Measurements from ENCODE around the gene YWHAE. TPM values are rescaled to one million over a fixed set of nuclear protein-coding genes. Genes with fewer than 3 reads are reported as not detected.
"Not testable (repeated sequence)": the region's sequence is repeated elsewhere in the genome, so short reads cannot be mapped to it uniquely, and the experiment has no call there.

Gene YWHAE
- total RNA-seq, 4 donors from 2014 or later, result 390 to 894 (median 580) TPM

GRCh38 chr17:1391577-1391976 is 8.4 kb downstream of the YWHAE start:
- H3K9me3 ChIP-seq, result no peaks in the 10 kb centered on the region
- H3K36me3 ChIP-seq, result no peaks in the 10 kb centered on the region
- peak overlapping the region; percentile 61 to 99 for H3K27ac ChIP-seq
- H3K4me3 ChIP-seq, result no peak overlapping the region
- H3K27me3 ChIP-seq, result no peaks in the 10 kb centered on the region
- H3K4me1 ChIP-seq, result peaks cover 12 to 25% of the 10 kb centered on the region in 2 donors
- intact Hi-C loops (cut with DNase I; ENCODE audit: low total_unique reads), result no loop called here
- no peak for DNase-seq
- TF ChIP-seq POLR2A (IDR thresholded peaks at IDR 0.05), result no peak
- no peak for TF ChIP-seq CTCF (IDR thresholded peaks at IDR 0.05)

GRCh38 chr17:1390432-1391367 is 9.3 kb downstream of the YWHAE start:
- Histone ChIP-seq H3K36me3 (no peaks in the 10 kb centered on the region), H3K9me3 (no peaks in the 10 kb centered on the region), H3K27me3 (no peaks in the 10 kb centered on the region), H3K4me1 (peaks cover 18 to 25% of the 10 kb centered on the region in 2 donors), H3K27ac (peak overlapping the region; percentile 61 to 99), H3K4me3 (no peak overlapping the region)
- DNase-seq, result peak in 1 of 2 donors; percentile 43
- intact Hi-C loops (cut with DNase I; ENCODE audit: low total_unique reads), result no loop called here
- TF ChIP-seq CTCF (IDR thresholded peaks at IDR 0.05) (no peak), POLR2A (IDR thresholded peaks at IDR 0.05) (no peak)

GRCh38 chr17:1387490-1388227 is 12.4 kb downstream of the YWHAE start:
- intact Hi-C loops (cut with DNase I; ENCODE audit: low total_unique reads); H3K9me3 ChIP-seq; H3K27me3 ChIP-seq; DNase-seq; H3K36me3 ChIP-seq; H3K4me3 ChIP-seq: not testable (repeated sequence)
- H3K27ac ChIP-seq, result peak overlapping the region; percentile 40 to 99
- H3K4me1 ChIP-seq, result peaks cover 16 to 25% of the 10 kb centered on the region in 2 donors

- H3K9me3 ChIP-seq; H3K4me3 ChIP-seq; H3K36me3 ChIP-seq; DNase-seq; intact Hi-C loops (cut with DNase I; ENCODE audit: low total_unique reads); H3K27me3 ChIP-seq: not testable (repeated sequence)
- H3K27ac ChIP-seq, result peak overlapping the region; percentile 40 to 99
- peaks cover 12 to 17% of the 10 kb centered on the region in 2 donors for H3K4me1 ChIP-seq
These were observed 13.3 kb downstream of the YWHAE start for GRCh38 chr17:1386675-1387190.

GRCh38 chr17:1386265-1386664 is 13.8 kb downstream of the YWHAE start:
- no peaks in the 10 kb centered on the region for H3K9me3 ChIP-seq
- TF ChIP-seq CTCF (IDR thresholded peaks at IDR 0.05) (no peak), POLR2A (IDR thresholded peaks at IDR 0.05) (no peak)
- DNase-seq, result no peak
- intact Hi-C loops (cut with DNase I; ENCODE audit: low total_unique reads), result no loop called here
- H3K4me1 ChIP-seq, result peaks cover 12 to 16% of the 10 kb centered on the region in 2 donors
- no peaks in the 10 kb centered on the region for H3K36me3 ChIP-seq
- H3K27me3 ChIP-seq, result no peaks in the 10 kb centered on the region
- H3K27ac ChIP-seq, result peak overlapping the region; percentile 40 to 99
- no peak overlapping the region for H3K4me3 ChIP-seq

- Histone ChIP-seq H3K9me3 (no peaks in the 10 kb centered on the region), H3K27ac (peak overlapping the region; percentile 5 to 71), H3K27me3 (no peaks in the 10 kb centered on the region), H3K4me3 (no peak overlapping the region), H3K4me1 (peaks cover 12 to 17% of the 10 kb centered on the region in 2 donors), H3K36me3 (no peaks in the 10 kb centered on the region)
- no peak for TF ChIP-seq CTCF (IDR thresholded peaks at IDR 0.05)
- no peak for TF ChIP-seq POLR2A (IDR thresholded peaks at IDR 0.05)
- intact Hi-C loops (cut with DNase I; ENCODE audit: low total_unique reads), result no loop called here
- DNase-seq, result no peak
These were observed 14.2 kb downstream of the YWHAE start for GRCh38 chr17:1385861-1386260.

Measured in uterus (tissue), 4 donors.